Measurements from ENCODE around the gene LAMTOR4. TPM values are rescaled to one million over a fixed set of nuclear protein-coding genes. Genes with fewer than 3 reads are reported as not detected.

The LAMTOR4 gene
- total and polyA plus RNA-seq, 10 of the 15 experiments (the other 5 are each of a cell fraction or from before 2014, with no cell fraction given), result 73.4 to 297 (median 196) TPM

- TF ChIP-seq HCFC1 (IDR thresholded peaks at IDR 0.05; ENCODE audit: low read length), result no peak
These were observed 39.1 kb upstream of the LAMTOR4 start (continued) for GRCh38 chr7:100109521-100110163.

- no peaks in the 10 kb centered on the region for H4K20me1 ChIP-seq (ENCODE audit: control insufficient read depth, insufficient read depth)
- H3K4me1 ChIP-seq (ENCODE audit: control insufficient read depth, insufficient read depth, low read length), result no peaks in the 10 kb centered on the region
- intact Hi-C loops (cut with micrococcal nuclease; ENCODE audit: unreplicated experiment), result no loop called here
- ChIA-PET SMC1A (ENCODE audit: uncharacterized antibody, unreplicated experiment) (no interaction called here), POLR2A (interaction anchor here (1.8 kb wide), 1 partner anchor 9 kb away, joined by 6 read pairs; the partner anchor contains the start of gene AP4M1), RAD21 (ENCODE audit: unreplicated experiment) (no interaction called here), CTCF (no interaction called here)
- FAIRE-seq, result no peak
- H2AFZ ChIP-seq (ENCODE audit: control insufficient read depth, low read depth, low read length), result no peak overlapping the region
- no peak overlapping the region for H3K9ac ChIP-seq (ENCODE audit: control insufficient read depth, insufficient read depth, low read length)
- no peak for TF ChIP-seq BRCA1 (IDR thresholded peaks at IDR 0.05; ENCODE audit: low read depth, low read length)
- no peak for TF ChIP-seq SREBF2 (IDR thresholded peaks at IDR 0.05; ENCODE audit: low read length)
- TF ChIP-seq RB1 (IDR thresholded peaks at IDR 0.05; ENCODE audit: borderline replicate concordance), result no peak
- no peak for TF ChIP-seq CBFB (IDR thresholded peaks at IDR 0.05; ENCODE audit: low read depth)
- TF ChIP-seq FOXK2 (IDR thresholded peaks at IDR 0.05), result no peak
- no peak for TF ChIP-seq TAF1 (IDR thresholded peaks at IDR 0.05; ENCODE audit: borderline replicate concordance, low read depth, low read length)
- H3K79me2 ChIP-seq (ENCODE audit: control insufficient read depth, insufficient read depth, low read length), result no peaks in the 10 kb centered on the region
- H3K9me3 ChIP-seq (replicated peaks; ENCODE audit: control insufficient read depth, insufficient read depth, low read length), result no peaks in the 10 kb centered on the region
- in situ Hi-C loops (cut with MboI), result no loop called here
- no TSS peak for BruUV-seq (replicated peaks)
- H3K4me3 ChIP-seq, result no peak overlapping the region
- no peaks in the 10 kb centered on the region for H3K27me3 ChIP-seq (replicated peaks in 1 of 2; ENCODE audit: control insufficient read depth in 2 of 2, insufficient read depth in 2 of 2, low read length in 1 of 2)
- peaks cover 5 to 9% of the 10 kb centered on the region in 2 experiments; a peak in 3 of 4 replicates for H3K36me3 ChIP-seq (ENCODE audit: control insufficient read depth in 2 of 2, insufficient read depth in 2 of 2, low read length in 1 of 2)
- no peak for ATAC-seq
- 96% methylated on average over 7 of the region's 7 CpGs for WGBS (ENCODE audit: insufficient coverage, insufficient replicate concordance, low lambda C conversion rate, missing lambda C conversion rate)
- no peak for DNase-seq (ENCODE audit: low read depth, low spot score)
- H3K27ac ChIP-seq (ENCODE audit: control insufficient read depth, insufficient read depth), result no peak overlapping the region
- H3K4me2 ChIP-seq (ENCODE audit: control insufficient read depth, insufficient read depth), result no peak overlapping the region
These were observed 37.6 kb upstream of the LAMTOR4 start for GRCh38 chr7:100111156-100111555.

- H3K27ac ChIP-seq (ENCODE audit: control insufficient read depth, insufficient read depth), result no peak overlapping the region
- no peaks in the 10 kb centered on the region for H3K79me2 ChIP-seq (ENCODE audit: control insufficient read depth, insufficient read depth, low read length)
- H3K4me1 ChIP-seq (ENCODE audit: control insufficient read depth, insufficient read depth, low read length), result no peaks in the 10 kb centered on the region
- intact Hi-C loops (cut with micrococcal nuclease; ENCODE audit: unreplicated experiment) (no loop called here), in situ Hi-C loops (cut with MboI) (no loop called here)
- DNase-seq (ENCODE audit: low read depth, low spot score), result no peak
- H4K20me1 ChIP-seq (ENCODE audit: control insufficient read depth, insufficient read depth), result no peaks in the 10 kb centered on the region
- no peak overlapping the region for H3K9ac ChIP-seq (ENCODE audit: control insufficient read depth, insufficient read depth, low read length)
- H3K4me3 ChIP-seq, result no peak overlapping the region
- peaks cover 5 to 9% of the 10 kb centered on the region in 2 experiments; a peak in 3 of 4 replicates for H3K36me3 ChIP-seq (ENCODE audit: control insufficient read depth in 2 of 2, insufficient read depth in 2 of 2, low read length in 1 of 2)
- CTCF ChIA-PET, result no interaction called here
- FAIRE-seq, result no peak
- BruUV-seq (replicated peaks), result no TSS peak
- H3K9me3 ChIP-seq (replicated peaks; ENCODE audit: control insufficient read depth, insufficient read depth, low read length), result no peaks in the 10 kb centered on the region
- H3K27me3 ChIP-seq (replicated peaks in 1 of 2; ENCODE audit: control insufficient read depth in 2 of 2, insufficient read depth in 2 of 2, low read length in 1 of 2), result no peaks in the 10 kb centered on the region
- RAD21 ChIA-PET (ENCODE audit: unreplicated experiment), result no interaction called here
- ATAC-seq, result no peak
- SMC1A ChIA-PET (ENCODE audit: uncharacterized antibody, unreplicated experiment), result no interaction called here
- no peak overlapping the region for H2AFZ ChIP-seq (ENCODE audit: control insufficient read depth, low read depth, low read length)
- POLR2A ChIA-PET, result interaction anchor here (1.8 kb wide), 1 partner anchor 10 kb away, joined by 6 read pairs; the partner anchor contains the start of gene AP4M1
- 92% methylated on average over 13 of the region's 13 CpGs for WGBS (ENCODE audit: insufficient coverage, insufficient replicate concordance, low lambda C conversion rate, missing lambda C conversion rate)
- no peak overlapping the region for H3K4me2 ChIP-seq (ENCODE audit: control insufficient read depth, insufficient read depth)
- TF ChIP-seq, protein P1, sequence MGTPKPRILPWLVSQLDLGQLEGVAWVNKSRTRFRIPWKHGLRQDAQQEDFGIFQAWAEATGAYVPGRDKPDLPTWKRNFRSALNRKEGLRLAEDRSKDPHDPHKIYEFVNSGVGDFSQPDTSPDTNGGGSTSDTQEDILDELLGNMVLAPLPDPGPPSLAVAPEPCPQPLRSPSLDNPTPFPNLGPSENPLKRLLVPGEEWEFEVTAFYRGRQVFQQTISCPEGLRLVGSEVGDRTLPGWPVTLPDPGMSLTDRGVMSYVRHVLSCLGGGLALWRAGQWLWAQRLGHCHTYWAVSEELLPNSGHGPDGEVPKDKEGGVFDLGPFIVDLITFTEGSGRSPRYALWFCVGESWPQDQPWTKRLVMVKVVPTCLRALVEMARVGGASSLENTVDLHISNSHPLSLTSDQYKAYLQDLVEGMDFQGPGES (IDR thresholded peaks at IDR 0.05), result no peak
- TF ChIP-seq SMARCA5 (IDR thresholded peaks at IDR 0.05) (no peak), CTCF (IDR thresholded peaks at IDR 0.05 in 2 of 3, conservative IDR thresholded peaks at IDR 0.05 in 1 of 3; ENCODE audit: control insufficient read depth in 2 of 3, extremely low read depth in 1 of 3, insufficient read depth in 1 of 3, low read depth in 3 of 3, low read length in 3 of 3) (no peak), MAX (IDR thresholded peaks at IDR 0.05; ENCODE audit: low read depth, low read length) (no peak)
- TF ChIP-seq, protein P2, sequence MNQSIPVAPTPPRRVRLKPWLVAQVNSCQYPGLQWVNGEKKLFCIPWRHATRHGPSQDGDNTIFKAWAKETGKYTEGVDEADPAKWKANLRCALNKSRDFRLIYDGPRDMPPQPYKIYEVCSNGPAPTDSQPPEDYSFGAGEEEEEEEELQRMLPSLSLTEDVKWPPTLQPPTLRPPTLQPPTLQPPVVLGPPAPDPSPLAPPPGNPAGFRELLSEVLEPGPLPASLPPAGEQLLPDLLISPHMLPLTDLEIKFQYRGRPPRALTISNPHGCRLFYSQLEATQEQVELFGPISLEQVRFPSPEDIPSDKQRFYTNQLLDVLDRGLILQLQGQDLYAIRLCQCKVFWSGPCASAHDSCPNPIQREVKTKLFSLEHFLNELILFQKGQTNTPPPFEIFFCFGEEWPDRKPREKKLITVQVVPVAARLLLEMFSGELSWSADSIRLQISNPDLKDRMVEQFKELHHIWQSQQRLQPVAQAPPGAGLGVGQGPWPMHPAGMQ (IDR thresholded peaks at IDR 0.05; ENCODE audit: borderline replicate concordance), result no peak
These were observed 36.8 kb upstream of the LAMTOR4 start for GRCh38 chr7:100111914-100112313.

Measured in GM12878 (cell line).